ENCODE results near the gene PFDN6.

- peak; percentile 70 to 94 (median 87) for TF ChIP-seq CTCF (IDR thresholded peaks at IDR 0.05)
- TF ChIP-seq POLR2AphosphoS5 (IDR thresholded peaks at IDR 0.05; ENCODE audit: insufficient read depth in 1 of 2, low read depth in 1 of 2), result peak in 1 of 2 donors; percentile 56
These were observed 41.3 kb upstream of the PFDN6 start for GRCh38 chr6:33247977-33248642.
